CD4-positive, CD25-positive, alpha-beta regulatory T cell (primary cell): ENCODE data around the gene PARVG. TPM values are rescaled to one million over a fixed set of nuclear protein-coding genes. Genes with fewer than 3 reads are reported as not detected.

Experiments
- ATAC-seq, 2 donors: fragments of 150-1000 bp; cut with Tn5 transposase; one replicate each; pipeline ENCODE4 v1.10.0; 2021; ENCODE audit warnings: low read depth in 2 of 2, moderate number of reproducible peaks in 2 of 2, moderate library complexity in 1 of 2
- DNase-seq, 3 donors: peaks; one replicate each; pipeline versions ENCODE4 v3.0.0 to v3.0.0-alpha.2; 2012 to 2022; ENCODE audit warnings: mixed read lengths in 1 of 3
- H3K27ac ChIP-seq: one replicate; pipeline ENCODE4 v1.7.0; 2013; ENCODE audit warnings: mild to moderate bottlenecking, low read length; ENCODE audit not compliant: insufficient read depth, poor library complexity, severe bottlenecking
- H3K27me3 ChIP-seq: one replicate; pipeline ENCODE4 v1.7.0; 2013; ENCODE audit warnings: low read length; ENCODE audit not compliant: control insufficient read depth, insufficient read depth
- H3K36me3 ChIP-seq: one replicate; pipeline ENCODE4 v1.7.0; 2013; ENCODE audit warnings: mild to moderate bottlenecking, low read length, moderate library complexity; ENCODE audit not compliant: control insufficient read depth, insufficient read depth
- H3K4me1 ChIP-seq: 2 replicates; pipeline ENCODE4 v1.7.0; 2013; ENCODE audit warnings: mild to moderate bottlenecking, low read length; ENCODE audit not compliant: insufficient read depth, control insufficient read depth, poor library complexity, severe bottlenecking
- H3K4me3 ChIP-seq: one replicate; pipeline ENCODE4 v1.7.0; 2013; ENCODE audit warnings: low read depth, mild to moderate bottlenecking, low read length, moderate library complexity
- H3K9me3 ChIP-seq, 2 experiments: 1 replicate in 1 of 2; 2 replicates in 1 of 2; pipeline ENCODE4 v1.7.0; 2013; ENCODE audit warnings: low read length in 2 of 2, mild to moderate bottlenecking in 1 of 2, moderate library complexity in 1 of 2; ENCODE audit not compliant: control insufficient read depth in 2 of 2
- H3K27ac Mint-ChIP-seq, 3 donors: one replicate each; pipeline ENCODE4 v1.8.0; 2020 to 2022; ENCODE audit warnings: mild to moderate bottlenecking in 3 of 3, mixed read lengths in 3 of 3, moderate library complexity in 2 of 3
- H3K27me3 Mint-ChIP-seq: one replicate; pipeline ENCODE4 v1.8.0; 2022; ENCODE audit warnings: mild to moderate bottlenecking, mixed read lengths
- H3K36me3 Mint-ChIP-seq: one replicate; pipeline ENCODE4 v1.8.0; 2020; ENCODE audit warnings: mixed read lengths
- H3K4me1 Mint-ChIP-seq, 4 donors: one replicate each; pipeline ENCODE4 v1.8.0; 2020 to 2022; ENCODE audit warnings: mixed read lengths in 4 of 4, mild to moderate bottlenecking in 1 of 4
- H3K4me3 Mint-ChIP-seq, 4 donors: one replicate each; pipeline ENCODE4 v1.8.0; 2020 to 2022; ENCODE audit warnings: mild to moderate bottlenecking in 4 of 4, mixed read lengths in 4 of 4, moderate library complexity in 3 of 4
- H3K9me3 Mint-ChIP-seq, 7 donors: one replicate each; pipeline ENCODE4 v1.8.0; 2020 to 2022; ENCODE audit warnings: mixed read lengths in 7 of 7, mild to moderate bottlenecking in 3 of 7, moderate library complexity in 2 of 7
- polyA plus RNA-seq, 4 donors: library from polyadenylated mRNA; unstranded; fragments of 300-500 nt; fragmentation: Illumina TruSeq; gene quantifications; one replicate each; pipeline ENCODE4 v1.2.3, GENCODE V29; 2021
- total RNA-seq: library from RNA; stranded (reverse); gene quantifications from one replicate; pipeline ENCODE4 v1.2.3, GENCODE V29; 2022

The PARVG gene
- total and polyA plus RNA-seq, 5 donors from 2014 or later: 40.3 to 132 (median 47.5) TPM

DNA sequence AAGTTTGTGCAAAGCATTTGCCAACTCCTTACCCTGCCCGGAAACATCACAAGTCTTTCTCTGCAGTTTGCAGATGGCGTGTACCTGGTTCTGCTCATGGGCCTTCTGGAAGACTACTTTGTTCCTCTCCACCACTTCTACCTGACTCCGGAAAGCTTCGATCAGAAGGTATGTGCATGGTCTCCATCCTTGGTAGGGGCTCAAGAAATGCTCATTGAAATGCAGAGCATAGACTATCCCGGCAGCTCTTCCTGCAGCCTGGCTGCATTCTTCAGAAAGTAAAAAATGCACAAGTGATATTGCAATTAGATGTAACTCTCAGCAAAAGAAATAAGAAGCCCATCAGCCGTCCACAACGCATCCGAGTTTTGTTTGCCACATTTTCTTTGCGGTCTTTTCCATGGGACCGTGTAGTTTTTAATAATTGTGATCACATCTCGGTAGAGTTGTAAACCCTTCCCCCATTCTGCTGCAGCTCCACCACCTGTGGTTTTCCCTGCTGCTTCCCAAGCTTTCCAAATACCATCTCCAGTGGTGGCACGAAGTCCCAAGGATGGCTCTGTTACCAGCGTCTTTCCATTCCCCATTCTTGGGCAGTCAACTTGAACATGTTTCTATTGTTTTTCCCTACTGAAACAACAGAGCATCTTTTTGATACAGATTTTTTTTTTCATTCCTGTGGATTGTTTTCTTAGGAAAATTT lies 22.7 kb upstream of the PARVG start:
- peaks cover 5% of the 10 kb centered on the region for H3K36me3 ChIP-seq
- Mint-ChIP-seq H3K36me3 (peaks cover 4% of the 10 kb centered on the region), H3K9me3 (no peaks in the 10 kb centered on the region), H3K4me3 (no peak overlapping the region), H3K27ac (no peak overlapping the region), H3K27me3 (no peaks in the 10 kb centered on the region), H3K4me1 (no peaks in the 10 kb centered on the region)
- no peak overlapping the region for H3K4me3 ChIP-seq
- H3K9me3 ChIP-seq: no peaks in the 10 kb centered on the region
- H3K27me3 ChIP-seq: no peaks in the 10 kb centered on the region
- H3K27ac ChIP-seq: no peak overlapping the region
- no peaks in the 10 kb centered on the region for H3K4me1 ChIP-seq
- ATAC-seq (no peak), DNase-seq (no peak)

DNA sequence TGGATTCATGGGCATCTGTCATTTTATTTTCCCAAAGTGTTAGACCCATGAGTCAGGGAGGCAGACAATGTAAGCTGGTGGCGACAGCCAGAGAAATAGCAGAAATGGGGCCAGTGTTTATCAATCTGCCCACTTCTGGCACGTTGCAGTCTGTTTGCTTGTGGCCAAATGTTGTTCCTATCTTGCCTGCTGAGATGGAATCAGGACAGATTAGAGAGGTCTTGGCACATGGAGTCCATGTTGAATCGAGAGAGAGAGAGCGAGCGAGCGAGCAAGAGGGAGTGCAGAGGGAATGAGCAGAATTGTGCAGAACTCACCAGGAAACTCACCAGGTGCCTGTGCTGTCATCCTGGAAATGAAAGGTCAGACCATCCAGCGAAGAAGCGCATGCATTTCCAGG lies 21.9 kb upstream of the PARVG start:
- Mint-ChIP-seq H3K27me3 (no peaks in the 10 kb centered on the region), H3K36me3 (peaks cover 4% of the 10 kb centered on the region)

DNA sequence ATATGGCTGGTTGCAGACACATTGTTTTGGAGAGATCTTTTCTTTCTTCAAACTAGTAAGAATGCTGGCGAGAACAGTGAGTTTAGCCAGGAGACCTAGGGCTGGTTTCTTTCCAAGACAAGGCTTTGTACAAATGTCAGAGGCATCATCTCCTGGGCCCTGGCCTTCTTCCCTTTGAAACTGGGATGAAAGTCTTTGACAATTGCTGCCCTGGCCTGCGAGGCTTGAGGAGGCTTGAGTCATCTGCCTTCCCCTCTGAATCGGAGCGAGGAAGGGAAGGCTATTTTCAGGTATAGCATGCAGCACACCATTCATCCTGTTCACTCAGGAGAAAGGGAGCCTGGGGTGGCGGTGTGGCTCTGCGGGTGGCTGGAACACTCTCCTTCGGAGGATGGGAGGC lies 21.5 kb upstream of the PARVG start:
- H3K9me3 ChIP-seq: no peaks in the 10 kb centered on the region
- no peaks in the 10 kb centered on the region for H3K4me1 Mint-ChIP-seq
- H3K27ac ChIP-seq: no peak overlapping the region
- no peak for ATAC-seq
- H3K27ac Mint-ChIP-seq: no peak overlapping the region
- no peaks in the 10 kb centered on the region for H3K27me3 ChIP-seq
- H3K4me1 ChIP-seq: no peaks in the 10 kb centered on the region
- no peak for DNase-seq
- no peak overlapping the region for H3K4me3 Mint-ChIP-seq
- H3K4me3 ChIP-seq: no peak overlapping the region
- H3K36me3 ChIP-seq: peaks cover 5% of the 10 kb centered on the region
- no peaks in the 10 kb centered on the region for H3K27me3 Mint-ChIP-seq
- peaks cover 4% of the 10 kb centered on the region for H3K36me3 Mint-ChIP-seq
- H3K9me3 Mint-ChIP-seq: no peaks in the 10 kb centered on the region

More for the DNA sequence above, 21.9 kb upstream of the PARVG start:
- ATAC-seq: no peak
- DNase-seq: no peak
- Histone ChIP-seq H3K4me3 (no peak overlapping the region), H3K27ac (no peak overlapping the region), H3K4me1 (no peaks in the 10 kb centered on the region), H3K36me3 (peaks cover 5% of the 10 kb centered on the region), H3K27me3 (no peaks in the 10 kb centered on the region), H3K9me3 (no peaks in the 10 kb centered on the region)
- Mint-ChIP-seq H3K9me3 (no peaks in the 10 kb centered on the region), H3K4me3 (peak overlapping the region in 1 of 4 donors; percentile 68), H3K27ac (peak overlapping the region in 1 of 3 donors; percentile 64), H3K4me1 (no peaks in the 10 kb centered on the region)

DNA sequence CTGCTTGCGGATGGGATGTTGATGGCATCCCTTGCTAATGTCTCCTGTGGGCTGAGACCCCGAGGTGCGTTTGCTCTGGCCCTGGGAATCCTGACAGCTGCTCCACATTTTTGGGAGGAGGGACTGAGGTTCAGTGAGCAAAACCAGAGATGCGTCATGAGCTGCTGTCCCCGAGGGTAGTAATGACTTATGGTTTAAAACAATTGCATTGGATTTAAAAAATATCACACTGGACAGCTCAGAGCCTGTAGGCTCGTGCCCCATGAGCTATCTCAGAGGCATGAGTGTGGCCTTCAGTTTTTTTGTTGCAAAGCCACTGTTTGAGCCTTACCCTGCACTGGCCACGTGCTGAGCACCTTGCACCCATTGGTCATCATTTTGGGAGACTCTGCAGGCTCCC lies 20.9 kb upstream of the PARVG start:
- no peaks in the 10 kb centered on the region for H3K4me1 Mint-ChIP-seq
- Histone ChIP-seq H3K27ac (no peak overlapping the region), H3K9me3 (no peaks in the 10 kb centered on the region), H3K4me1 (no peaks in the 10 kb centered on the region), H3K27me3 (no peaks in the 10 kb centered on the region), H3K36me3 (peaks cover 5% of the 10 kb centered on the region), H3K4me3 (no peak overlapping the region)
- no peaks in the 10 kb centered on the region for H3K9me3 Mint-ChIP-seq
- peaks cover 4% of the 10 kb centered on the region for H3K36me3 Mint-ChIP-seq
- no peak overlapping the region for H3K4me3 Mint-ChIP-seq
- no peak for DNase-seq
- H3K27me3 Mint-ChIP-seq: no peaks in the 10 kb centered on the region
- no peak overlapping the region for H3K27ac Mint-ChIP-seq
- ATAC-seq: no peak

DNA sequence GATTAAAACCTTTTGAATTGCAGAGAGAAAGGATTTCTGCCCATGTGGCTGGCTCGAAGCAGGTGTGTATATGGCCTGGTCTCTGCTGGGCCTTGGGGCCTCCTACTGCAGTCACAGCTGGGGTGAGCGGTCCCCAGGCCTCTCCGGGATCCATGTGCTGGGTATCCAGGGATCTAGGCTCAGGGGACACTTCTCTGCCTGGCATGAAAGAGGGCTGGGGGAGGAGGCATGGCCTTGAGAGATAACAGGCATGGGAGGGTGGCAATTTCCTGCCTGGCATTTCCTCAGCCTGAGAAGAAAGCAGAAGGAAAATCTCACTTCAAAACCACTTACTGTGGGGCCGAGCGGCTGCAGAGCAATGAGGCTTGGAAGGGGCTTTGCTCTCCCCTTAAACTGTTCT lies 20.3 kb upstream of the PARVG start:
- no peaks in the 10 kb centered on the region for H3K9me3 Mint-ChIP-seq
- H3K36me3 Mint-ChIP-seq: peaks cover 4% of the 10 kb centered on the region
- H3K4me3 ChIP-seq: no peak overlapping the region
- ATAC-seq: no peak
- H3K36me3 ChIP-seq: peaks cover 5% of the 10 kb centered on the region
- no peaks in the 10 kb centered on the region for H3K27me3 Mint-ChIP-seq
- no peak overlapping the region for H3K27ac ChIP-seq
- no peaks in the 10 kb centered on the region for H3K4me1 Mint-ChIP-seq
- H3K4me3 Mint-ChIP-seq: no peak overlapping the region
- DNase-seq: no peak
- no peaks in the 10 kb centered on the region for H3K27me3 ChIP-seq
- H3K27ac Mint-ChIP-seq: no peak overlapping the region
- no peaks in the 10 kb centered on the region for H3K9me3 ChIP-seq
- no peaks in the 10 kb centered on the region for H3K4me1 ChIP-seq

DNA sequence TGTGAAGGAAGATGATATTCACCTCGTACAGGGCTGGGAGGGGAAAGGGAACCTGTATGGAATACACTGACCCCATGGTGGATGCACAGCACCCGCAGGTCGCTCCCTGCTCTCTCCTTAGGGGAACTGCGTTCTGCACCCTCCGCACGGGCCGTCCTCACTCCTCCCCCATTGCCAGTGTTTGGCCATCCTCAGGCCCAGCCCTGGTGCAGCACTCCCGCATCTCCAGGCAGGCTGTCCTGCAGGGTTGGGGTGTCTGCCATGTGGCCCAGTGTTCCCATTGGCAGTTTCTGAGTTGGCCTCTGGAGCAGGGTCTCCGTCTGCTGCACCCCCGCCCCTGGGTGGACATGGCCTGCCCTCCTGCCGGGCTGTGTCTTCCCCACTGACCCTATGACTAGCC lies 19.1 kb upstream of the PARVG start:
- H3K27me3 Mint-ChIP-seq: no peaks in the 10 kb centered on the region
- Histone ChIP-seq H3K4me1 (no peaks in the 10 kb centered on the region), H3K9me3 (no peaks in the 10 kb centered on the region)

DNA sequence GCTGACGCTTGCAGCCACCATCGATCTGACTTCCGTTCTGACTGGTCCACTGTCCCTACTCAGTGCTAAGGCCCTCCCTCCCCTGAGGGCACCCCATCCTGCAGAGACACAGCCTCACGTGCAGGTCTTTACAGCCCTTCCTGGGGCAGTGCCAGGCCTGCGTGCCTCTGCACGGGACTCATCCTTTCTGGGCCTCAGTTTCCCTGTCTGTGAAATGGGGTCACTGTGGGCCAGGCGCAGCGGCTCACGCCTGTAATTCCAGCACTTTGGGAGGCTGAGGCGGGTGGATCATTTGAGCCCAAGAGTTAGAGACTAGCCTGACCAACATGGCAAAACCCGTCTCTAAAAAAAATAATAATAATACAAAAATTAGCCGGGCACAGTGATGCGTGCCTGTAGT lies 17.8 kb upstream of the PARVG start:
- no peaks in the 10 kb centered on the region for H3K9me3 ChIP-seq
- H3K27me3 Mint-ChIP-seq: no peaks in the 10 kb centered on the region
- ATAC-seq: no peak
- no peak overlapping the region for H3K27ac Mint-ChIP-seq
- H3K4me1 ChIP-seq: no peaks in the 10 kb centered on the region
- peaks cover 2% of the 10 kb centered on the region for H3K36me3 ChIP-seq
- no peaks in the 10 kb centered on the region for H3K9me3 Mint-ChIP-seq
- no peak for DNase-seq
- no peak overlapping the region for H3K4me3 Mint-ChIP-seq
- no peaks in the 10 kb centered on the region for H3K4me1 Mint-ChIP-seq
- no peak overlapping the region for H3K27ac ChIP-seq
- no peak overlapping the region for H3K4me3 ChIP-seq
- peaks cover 2% of the 10 kb centered on the region for H3K36me3 Mint-ChIP-seq
- H3K27me3 ChIP-seq: no peaks in the 10 kb centered on the region

More for the DNA sequence above, 19.1 kb upstream of the PARVG start:
- ATAC-seq (no peak), DNase-seq (no peak)
- peaks cover 4% of the 10 kb centered on the region for H3K36me3 Mint-ChIP-seq
- Histone ChIP-seq H3K27ac (no peak overlapping the region), H3K36me3 (peaks cover 5% of the 10 kb centered on the region), H3K4me3 (no peak overlapping the region), H3K27me3 (no peaks in the 10 kb centered on the region)
- H3K27ac Mint-ChIP-seq: no peak overlapping the region
- no peaks in the 10 kb centered on the region for H3K4me1 Mint-ChIP-seq
- H3K4me3 Mint-ChIP-seq: no peak overlapping the region
- H3K9me3 Mint-ChIP-seq: no peaks in the 10 kb centered on the region

DNA sequence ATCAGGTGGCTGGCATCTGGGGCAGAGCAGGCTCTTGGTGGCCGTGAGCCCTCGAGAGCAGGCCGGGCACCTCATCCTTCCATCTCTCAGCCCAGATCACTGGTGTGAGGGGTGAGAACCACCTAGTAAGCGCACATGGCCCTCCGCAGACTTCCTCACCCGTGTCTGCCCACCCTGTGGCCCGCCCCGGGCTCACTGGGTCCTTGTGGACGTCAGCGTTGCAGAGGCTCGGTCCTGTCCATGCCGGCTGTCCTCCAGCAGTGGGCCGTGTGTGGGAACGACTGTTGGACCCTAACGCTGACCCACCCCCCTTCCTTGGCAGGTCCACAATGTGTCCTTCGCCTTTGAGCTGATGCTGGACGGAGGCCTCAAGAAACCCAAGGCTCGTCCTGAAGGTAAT lies 17.2 kb upstream of the PARVG start:
- H3K36me3 ChIP-seq: no peaks in the 10 kb centered on the region
- Mint-ChIP-seq H3K4me1 (no peaks in the 10 kb centered on the region), H3K4me3 (no peak overlapping the region), H3K36me3 (no peaks in the 10 kb centered on the region), H3K27me3 (no peaks in the 10 kb centered on the region), H3K27ac (no peak overlapping the region), H3K9me3 (no peaks in the 10 kb centered on the region)
- H3K9me3 ChIP-seq: no peaks in the 10 kb centered on the region
- H3K27me3 ChIP-seq: no peaks in the 10 kb centered on the region
- H3K4me3 ChIP-seq: no peak overlapping the region
- ATAC-seq (no peak), DNase-seq (no peak)
- no peak overlapping the region for H3K27ac ChIP-seq
- no peaks in the 10 kb centered on the region for H3K4me1 ChIP-seq
